ENCODE results near the gene DOCK9.

DOCK9 gene

DNA sequence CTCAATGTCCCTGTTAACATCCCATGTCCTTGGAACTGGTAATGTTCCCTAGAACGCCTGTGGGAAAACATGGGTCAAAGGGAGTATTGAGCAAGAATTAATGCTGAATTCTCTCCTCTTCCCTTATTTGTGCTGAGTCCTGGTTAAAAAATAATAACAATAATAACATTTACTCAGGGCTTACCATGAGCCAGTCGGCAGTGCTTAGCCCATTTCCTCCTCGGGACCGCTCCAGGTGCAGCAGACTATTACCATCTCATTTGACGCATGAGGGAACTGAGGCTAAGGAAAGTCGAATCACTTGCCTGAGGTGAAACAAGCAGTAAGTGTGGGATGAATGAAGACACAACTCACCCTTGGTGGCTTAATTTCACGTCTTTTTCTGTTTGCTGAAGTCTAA is 191.8 kb downstream of the DOCK9 start:
- DNase-seq: no peak

DNA sequence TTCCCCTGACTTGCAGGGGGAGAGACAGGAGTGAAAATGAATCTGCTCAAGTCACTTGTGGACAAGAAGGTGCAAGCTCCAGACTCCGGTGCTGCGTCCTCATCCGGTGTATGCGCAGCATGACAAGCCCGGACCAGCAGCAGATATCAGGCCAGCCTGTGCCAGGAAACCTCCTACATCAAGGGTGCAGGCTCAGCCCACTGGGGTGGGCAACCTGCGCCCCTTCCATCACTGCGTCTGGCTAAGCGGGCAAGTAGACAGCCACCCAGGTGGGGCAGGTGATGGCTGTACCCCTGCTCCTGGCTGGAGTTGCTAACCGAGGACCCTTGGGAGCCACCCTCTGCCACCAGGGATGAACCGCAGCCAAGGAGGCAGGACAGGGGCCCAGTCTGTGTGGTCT is 192.5 kb downstream of the DOCK9 start:
- DNase-seq: no peak

DNA sequence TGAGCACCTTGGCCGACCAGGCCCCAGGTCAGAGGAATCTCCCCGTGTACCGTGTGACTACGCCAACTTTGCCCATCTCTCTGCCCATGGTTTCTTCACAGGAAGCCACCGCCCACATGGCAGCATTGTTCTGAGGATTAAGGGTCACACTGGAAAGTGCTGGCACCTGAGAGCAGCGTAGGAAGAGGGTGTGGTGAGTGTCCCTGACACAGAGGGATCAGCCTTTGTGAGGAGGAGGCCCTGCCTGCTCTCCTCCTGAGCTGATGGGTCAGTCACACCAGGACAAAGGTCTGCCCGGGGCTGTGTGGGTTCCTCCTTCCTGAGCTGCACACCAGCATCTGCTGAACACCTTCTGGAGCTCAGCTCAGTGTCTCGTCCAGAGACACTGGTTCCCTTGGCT is 193.2 kb downstream of the DOCK9 start:
- no peak for DNase-seq

DNA sequence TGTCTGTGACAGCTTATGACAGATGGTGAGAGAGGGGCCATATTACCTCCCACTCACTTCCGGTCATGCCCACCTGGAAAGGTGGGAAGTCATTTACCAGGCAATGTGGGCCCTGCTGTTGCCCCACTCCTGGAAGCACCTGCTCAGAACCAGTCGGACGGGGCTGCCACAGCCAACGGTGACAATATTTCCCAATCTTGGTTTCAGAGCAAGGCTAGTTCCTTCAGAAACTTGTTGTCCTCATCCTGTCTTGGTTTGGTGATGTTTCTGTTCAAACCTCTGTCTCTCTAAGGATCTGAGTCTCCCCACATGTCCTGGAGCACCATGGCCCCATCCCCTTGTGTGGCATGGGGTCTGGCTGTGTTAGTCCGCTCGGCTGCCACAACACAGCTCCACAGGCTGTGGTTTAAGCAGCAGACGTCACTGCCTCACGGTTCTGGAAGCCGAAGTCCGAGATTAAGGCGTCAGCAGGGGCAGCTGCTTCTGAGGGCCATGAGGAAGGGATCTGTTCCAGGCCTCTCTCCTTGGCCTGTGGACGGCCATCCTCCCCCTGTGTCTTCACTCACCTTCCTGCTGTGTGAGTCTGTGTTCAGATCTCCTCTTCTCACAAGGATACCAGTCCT is 193.9 kb downstream of the DOCK9 start:
- no peak for DNase-seq

DNA sequence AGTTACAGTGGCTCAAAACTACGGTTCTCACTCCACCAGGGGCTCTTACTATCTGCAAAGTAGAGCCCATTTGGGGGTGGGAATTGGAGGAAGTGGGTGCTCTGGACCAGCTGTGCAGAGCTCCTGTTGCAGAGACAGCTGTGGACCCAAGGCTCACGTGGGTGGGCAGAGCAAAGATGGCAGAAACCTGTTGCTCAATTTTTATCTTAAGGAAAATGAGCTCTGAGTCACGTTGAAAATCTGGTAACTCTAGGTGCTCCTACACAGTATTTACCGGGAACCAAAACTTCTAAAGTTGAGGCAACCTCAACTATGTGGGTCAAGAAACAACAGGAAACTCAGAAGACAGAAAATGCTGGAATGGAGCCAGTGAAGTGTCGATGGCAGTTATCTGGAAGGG is 195.2 kb downstream of the DOCK9 start:
- no peak for DNase-seq

DNA sequence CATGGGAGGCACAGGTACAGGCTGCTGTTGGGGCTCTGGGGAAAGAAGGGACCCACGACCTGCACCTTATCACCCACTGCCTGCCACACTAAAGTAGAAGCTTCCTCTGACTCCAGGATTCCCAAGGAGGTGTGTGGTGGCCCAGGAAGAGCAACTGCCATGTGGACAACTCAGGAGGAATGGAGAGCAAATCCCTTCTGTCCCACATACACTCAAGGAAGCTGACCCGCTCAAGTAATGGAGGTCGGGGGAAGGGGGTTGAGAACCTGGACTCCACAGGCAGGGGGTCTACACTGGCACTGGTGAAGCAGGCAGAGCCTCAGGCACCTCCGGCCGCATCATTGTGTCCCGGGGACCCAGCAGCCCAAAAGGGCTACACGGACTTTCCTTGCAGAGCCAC is 196.0 kb downstream of the DOCK9 start:
- no peak for DNase-seq

DNA sequence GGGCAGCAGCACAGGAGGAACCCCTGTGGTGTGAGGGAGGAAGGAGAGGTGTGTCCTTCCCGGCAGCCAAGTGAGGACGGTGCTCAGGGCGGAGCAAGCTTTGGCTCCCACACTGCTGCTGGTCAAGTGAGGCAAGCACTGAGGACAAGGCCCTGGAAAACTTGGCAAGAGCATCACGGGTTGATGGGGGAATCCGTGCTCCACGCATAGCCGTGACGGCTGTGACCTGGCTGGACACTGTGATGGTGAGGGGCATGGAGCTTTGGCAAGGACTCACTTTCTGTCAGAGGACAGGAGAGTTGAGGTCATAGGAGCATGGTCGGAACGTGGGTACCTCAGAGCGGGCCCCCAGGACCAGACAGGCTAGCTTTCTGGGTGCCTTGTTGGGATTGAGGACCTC is 196.4 kb downstream of the DOCK9 start:
- DNase-seq: no peak

DNA sequence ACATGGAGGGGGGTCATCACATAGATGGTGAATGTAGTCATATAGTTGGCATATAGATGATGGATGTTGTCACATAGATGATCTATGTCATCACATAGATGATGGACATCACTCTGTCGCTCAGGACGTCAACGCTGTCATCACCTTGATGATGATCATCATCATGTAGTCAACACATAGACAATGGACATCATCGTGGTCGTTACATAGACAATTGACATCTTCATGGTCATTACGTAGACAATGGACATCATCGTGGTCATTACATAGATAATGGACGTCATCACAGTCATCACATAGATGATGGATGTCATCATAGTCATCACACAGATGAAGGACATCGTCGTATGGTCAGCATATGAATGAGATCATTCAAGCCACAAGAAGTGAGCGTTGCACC is 196.8 kb downstream of the DOCK9 start:
- no peak for DNase-seq

DNA sequence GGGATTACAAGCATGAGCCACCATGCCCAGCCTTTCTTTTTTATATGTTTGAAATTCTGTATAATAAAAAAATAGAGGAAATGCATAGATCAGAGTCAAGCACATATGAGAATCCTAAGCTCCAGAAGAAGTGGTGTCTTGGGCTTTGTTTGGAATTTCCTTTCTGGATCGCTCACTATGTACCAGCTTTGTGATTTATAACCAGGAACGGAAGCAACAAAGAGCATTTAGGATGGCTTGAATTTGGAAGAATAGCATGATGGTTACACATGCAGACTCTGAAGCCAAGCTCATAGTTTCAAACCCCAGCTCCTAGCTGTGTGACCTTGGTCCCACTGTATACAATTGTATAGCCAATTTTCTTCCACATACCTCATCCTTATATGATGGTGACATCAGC is 197.4 kb downstream of the DOCK9 start:
- DNase-seq: no peak

DNA sequence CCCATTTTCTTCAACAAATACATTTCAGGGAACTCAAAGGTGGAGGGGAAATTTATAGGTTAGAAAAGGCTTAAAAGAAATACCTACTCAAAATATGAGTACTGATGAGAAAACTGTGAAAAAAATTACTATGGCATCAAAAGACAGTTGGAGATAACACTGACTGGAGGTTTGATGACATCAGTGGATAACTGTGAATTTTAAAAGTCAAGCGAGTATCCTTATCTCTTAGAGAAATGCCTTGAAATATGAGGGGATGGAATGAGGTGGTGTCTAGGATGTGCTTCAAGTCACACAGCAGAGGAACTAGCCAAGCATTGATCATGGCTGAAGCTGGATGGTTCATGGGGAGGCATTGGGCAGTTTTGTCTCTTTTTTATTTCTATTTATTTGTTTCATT is 198.2 kb downstream of the DOCK9 start:
- DNase-seq: no peak

DNA sequence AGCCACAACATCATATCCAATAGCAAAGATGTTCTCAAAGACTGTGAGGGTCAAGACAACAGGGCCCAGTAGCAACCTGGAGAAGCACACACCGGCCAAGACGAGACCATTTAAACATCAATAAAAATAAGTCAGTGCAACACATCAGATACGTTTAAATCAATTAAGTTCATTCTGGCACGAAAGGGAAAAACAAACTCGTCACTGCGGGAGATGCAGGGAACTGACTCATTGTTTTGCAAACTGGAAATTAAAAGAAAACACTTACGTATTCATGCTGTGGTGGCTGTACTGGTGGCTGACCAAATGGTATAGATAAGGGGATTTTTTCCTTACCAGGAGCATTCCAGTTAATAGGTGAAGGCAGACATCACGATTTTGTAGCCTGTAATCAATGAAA is 199.1 kb downstream of the DOCK9 start:
- no peak for DNase-seq

DNA sequence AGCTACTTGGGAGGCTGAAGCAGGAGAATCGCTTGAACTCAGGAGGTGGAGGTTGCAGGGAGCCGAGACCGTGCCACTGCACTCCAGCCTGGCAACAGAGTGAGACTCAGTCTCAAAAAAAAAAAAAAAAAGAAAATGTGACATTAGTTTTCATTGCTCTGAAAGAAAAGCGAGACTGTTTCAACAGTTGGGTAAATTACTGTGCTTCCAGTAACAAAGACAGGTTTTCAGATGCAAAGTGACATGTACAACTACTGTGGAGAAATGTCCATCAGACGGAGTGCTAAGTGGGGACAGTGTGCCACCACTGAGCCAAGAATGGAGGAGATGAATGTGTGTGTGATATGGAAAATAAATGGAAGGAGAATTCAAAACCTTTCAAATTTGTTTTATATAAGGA is 201.2 kb downstream of the DOCK9 start:
- no peak for DNase-seq

DNA sequence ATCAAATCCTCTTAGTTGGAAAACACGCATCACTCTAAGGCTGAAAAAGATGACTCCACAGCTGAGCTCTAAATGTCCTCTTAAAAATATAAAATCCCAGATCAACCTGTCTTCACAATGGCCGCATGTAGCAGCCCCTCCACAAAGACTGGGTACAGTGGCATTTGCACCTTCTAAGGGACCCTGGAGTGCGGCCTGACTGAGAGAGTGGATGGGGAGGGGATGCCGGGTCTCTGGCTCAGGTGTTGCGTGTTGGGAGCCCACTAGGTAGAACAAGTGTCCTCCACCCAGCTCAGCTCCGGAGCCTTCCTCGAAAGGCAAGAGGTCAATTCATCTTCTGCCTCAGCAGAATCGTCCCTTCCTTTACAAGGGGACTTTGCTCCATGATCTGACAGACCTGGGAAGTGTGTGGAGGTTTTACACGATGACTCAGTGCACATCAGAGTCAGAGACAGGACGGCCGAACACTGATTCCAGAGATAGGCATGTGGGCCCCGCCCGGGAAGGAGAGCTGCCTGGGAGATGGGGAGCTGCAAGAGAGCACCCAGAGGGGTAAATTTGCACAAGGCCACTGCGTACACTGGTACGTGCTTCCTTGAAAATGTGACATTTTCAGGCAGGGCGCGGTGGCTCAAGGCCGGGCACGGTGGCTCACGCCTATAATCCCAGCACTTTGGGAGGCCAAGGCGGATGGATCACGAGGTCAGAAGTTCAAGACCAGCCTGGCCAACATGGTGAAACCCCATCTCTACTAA is 201.8 kb downstream of the DOCK9 start:
- no peak for DNase-seq

DNA sequence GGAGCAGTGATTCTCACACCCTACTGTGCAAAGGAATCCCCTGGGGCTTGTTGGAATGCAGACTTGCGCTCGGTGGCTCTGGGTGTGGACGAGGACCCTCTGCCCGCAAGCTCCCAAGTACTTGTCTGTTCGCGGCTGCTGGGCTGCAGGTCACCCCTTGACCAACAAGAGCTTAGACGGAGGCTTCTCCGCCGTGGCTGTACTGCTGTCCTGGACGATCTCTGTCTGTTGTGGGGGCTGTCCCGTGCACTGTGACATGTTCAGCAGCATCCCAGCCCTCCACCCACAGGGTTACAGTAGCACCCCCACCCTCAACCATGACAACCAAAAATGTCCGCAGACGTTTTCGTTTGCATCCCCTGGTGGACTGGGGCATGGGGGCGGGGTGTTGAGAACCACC is 202.5 kb downstream of the DOCK9 start:
- DNase-seq: no peak

DNA sequence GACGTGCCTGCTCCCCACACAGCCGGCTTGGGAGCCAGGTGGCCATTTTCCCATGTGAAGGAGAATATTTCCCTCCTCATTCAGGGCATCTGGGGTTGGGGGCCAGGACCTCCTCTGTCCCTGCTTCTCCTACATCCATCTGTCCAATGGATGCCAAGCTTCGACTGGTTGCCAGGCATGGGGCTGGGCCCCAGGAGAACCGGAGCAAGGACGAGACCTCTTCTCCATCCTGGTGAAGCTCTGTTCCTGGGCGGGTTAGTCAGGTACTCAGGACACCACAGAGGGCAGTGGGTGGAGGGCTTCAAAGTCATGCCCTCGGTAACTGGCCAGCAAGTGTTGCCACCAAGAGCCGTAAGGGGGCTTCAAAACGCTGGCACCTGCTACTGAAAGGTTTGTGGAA is 203.1 kb downstream of the DOCK9 start:
- no peak for DNase-seq

DNA sequence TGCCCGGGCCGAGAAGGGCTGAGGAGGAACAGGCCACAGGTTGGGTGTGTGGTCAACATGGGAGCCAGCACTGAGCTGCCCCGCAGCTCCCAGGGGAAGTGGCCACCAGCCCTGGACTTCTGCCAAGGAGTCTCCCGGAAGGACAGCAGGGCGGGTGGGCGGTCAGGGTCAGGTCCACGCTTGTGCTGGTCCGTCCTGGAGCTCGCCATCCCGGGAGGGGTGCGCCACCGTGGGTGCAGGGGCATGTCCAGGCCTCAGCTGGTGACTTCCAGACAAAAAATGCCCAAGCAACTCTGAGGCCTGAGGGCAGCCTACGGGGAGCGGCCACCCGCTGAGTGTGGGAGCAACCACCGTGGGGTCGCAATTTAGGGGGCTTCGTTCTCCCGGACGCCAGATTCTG is 203.9 kb downstream of the DOCK9 start:
- no peak for DNase-seq

DNA sequence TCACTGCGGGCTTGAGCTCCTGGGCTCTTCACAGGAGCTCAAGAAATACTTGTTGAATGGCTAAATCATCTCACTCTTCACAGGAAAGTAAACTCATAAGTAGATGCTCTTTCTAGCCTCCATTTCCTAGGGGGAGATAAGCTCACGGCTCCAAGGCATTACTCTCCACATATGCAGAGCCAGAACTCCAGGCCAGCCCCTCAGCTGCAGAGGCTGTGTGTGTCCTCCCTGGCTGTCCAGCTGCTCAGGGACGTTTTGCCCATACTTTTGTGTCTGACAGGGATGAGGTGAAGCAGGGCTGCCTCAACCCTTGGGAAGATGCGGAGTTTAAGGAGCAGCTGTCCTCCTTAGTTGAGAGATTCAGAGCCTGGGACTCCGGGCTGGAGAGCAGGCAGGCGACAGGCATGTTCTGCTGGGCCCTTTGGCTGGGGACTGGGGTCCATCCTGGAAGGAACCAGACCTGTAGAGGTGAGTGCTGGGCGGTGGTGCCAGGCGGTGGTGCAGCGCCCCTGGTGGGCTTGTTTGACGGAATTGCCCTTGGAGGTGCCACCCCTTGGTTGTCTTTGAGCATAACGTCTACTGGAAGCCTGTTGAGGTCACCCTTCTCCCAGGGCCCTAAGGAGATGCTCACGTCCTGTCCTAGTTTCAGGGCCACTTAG is 204.9 kb downstream of the DOCK9 start:
- no peak for DNase-seq

DNA sequence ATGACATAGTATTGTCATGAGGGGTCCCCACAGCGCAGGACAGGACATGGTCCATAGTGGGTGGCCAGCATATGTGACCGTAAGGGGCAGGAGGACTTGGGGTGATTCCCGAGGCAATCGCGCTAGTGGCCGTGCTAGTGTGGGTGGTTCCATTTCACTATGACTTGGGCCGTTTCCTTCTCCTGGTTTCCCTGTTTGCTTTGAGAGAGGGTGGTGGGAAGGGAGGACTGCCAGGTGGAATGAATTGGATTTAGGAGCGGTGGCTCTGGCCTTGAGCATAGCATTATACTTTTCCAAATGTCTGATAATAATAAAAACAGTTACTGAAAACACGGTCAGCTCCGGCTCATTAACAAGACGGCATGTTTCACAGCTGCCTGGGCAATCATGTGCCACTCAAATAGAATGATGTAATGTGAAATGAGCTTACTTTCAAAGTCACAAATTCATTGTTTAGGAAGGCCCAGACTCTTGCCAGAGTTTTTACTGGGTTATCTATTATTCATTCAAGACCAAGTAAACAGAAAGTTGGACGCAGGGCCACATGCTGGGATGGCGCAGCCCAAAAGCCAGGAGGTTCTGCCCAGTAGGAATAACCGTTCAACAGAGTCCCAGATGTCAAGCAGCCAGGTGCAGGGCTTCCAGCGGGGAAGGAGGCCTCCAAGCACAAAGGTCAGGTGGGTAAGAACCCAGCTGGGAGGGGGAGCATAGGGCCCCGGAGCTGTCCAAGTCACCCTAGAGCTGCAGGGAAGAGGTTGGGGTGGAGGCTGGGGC is 205.8 kb downstream of the DOCK9 start:
- DNase-seq: no peak

DNA sequence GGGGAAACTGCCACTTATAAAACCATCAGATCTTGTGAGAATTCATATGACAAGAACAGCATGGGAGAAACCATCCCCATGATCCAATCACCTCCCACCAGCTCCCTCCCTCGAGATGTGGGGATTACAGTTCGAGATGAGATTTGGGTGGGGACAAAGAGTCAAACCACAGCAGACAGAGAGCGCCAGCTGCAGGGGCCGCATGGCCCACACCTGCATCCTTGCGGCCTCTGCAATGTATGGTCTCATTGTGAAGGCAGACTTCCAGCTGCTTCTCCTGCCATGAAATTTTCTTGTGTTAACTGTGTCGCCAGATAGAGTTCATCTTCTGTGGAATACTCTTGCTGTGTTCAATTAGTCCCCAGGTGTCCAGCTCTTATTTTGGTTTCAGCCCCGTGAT is 208.1 kb downstream of the DOCK9 start:
- DNase-seq: no peak

DNA sequence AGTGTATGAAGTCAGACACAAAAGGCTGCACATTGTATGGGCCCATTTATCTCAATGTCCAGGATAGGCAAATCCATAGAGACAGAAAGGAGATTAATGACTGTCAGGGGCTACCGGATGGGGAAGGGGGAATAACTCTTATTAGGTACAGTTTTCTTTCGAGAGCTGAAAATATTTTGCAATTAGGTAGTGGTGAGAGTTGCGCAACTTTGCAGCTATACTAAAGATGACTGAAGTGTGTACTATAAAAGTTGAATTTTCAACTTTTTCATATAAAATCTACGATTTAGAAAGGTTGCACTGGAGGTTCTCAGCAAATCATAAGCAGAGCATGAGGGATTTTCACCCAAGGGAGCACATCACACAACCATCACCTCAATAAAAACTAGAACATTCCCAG is 209.3 kb downstream of the DOCK9 start:
- no peak for DNase-seq

DNA sequence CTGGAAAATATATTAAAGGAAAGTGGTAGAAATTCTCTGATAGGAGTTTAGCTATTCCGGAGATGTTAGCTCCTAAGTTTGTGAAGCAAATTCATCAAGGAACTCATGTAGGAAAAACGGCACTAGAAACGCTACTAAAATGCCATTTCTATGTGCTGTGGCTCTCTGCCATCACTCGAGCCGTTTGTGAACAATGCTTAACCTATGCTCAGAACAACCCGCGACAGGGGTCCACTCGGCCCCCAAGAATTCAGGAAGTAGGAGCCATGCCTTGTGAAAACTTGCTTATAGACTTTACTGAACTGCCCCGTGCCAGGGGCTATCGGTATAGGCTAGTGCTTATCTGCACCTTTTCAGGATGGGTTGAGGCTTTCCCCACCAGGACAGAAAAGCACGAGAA is 211.2 kb downstream of the DOCK9 start:
- no peak for DNase-seq

DNA sequence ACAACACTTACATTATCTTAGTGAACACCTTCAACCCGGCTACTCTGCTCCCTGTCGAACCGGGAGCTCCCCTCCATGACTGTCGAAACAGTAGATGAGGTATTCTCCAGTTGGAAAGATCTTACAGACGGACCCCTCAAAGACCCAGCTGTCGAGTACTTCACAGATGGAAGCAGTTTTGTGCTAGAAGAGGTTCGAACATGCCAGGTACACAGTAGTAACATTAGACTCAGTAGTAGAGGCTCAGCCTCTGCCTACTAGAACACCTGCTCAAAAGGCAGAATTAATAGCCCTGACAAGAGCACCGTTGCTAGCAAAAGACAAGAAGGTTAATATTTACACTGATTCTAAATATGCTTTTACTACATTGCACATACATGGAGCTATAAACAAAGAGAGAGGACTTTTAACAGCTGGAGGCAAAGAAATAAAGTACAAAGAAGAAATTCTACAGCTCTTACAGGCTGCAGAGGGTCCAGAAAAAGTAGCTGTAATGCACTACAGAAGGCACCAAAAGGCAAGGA is 211.8 kb downstream of the DOCK9 start:
- no peak for DNase-seq

DNA sequence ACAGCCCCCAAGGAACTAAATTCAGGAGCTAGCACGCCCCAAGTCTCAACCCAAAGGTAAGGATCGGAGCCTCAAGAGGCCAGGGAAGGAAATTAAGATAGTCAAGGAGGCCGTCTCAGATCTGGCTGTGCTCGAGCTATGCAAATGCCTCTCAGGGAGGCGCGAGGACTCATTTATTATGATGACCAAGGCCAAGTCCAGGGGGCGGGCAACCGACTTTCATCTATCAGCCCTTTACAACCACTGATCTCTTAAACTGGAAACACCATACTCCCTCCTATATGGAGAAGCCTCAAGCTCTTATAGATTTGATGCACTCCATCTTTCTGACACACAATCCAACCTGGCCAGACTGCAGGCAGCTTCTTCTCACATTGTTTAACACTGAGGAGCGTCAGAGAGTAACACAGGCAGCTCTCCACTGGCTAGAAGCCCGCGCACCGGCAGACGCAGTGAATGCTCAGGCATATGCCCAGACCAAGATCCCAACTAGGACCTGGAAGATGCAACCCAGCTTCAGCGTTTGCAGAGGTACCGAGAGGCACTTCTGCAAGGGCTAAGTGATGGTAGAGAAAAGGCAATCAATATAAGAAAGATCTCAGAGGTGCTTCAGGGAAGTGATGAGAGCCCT is 215.8 kb downstream of the DOCK9 start:
- no peak for DNase-seq
